Activated T-cell treated with anti-CD3 and anti-CD28 coated beads, Interleukin-2, amount 50 U/mL, for 4 hours (primary cell): ENCODE results near the gene TFPI. TPM values are rescaled to one million over a fixed set of nuclear protein-coding genes. Genes with fewer than 3 reads are reported as not detected.

ENCODE experiments used
- ATAC-seq, 2 donors: fragments of 200-7000 bp; cut with Tn5 transposase; one replicate each; pipeline ENCODE4 v1.10.0; 2021
- DNase-seq: peaks from one replicate; pipeline ENCODE4 v3.0.0-alpha.2; 2020
- H3K27me3 Mint-ChIP-seq: one replicate; pipeline ENCODE4 v1.8.0; 2021; ENCODE audit warnings: low read depth, mixed read lengths
- H3K36me3 Mint-ChIP-seq: one replicate; pipeline ENCODE4 v1.8.0; 2022; ENCODE audit warnings: mixed read lengths; ENCODE audit not compliant: insufficient read depth
- H3K4me1 Mint-ChIP-seq: one replicate; pipeline ENCODE4 v1.8.0; 2021; ENCODE audit warnings: low read depth, mixed read lengths
- H3K4me3 Mint-ChIP-seq: one replicate; pipeline ENCODE4 v1.8.0; 2021; ENCODE audit warnings: mild to moderate bottlenecking, moderate library complexity, mixed read lengths
- H3K9me3 Mint-ChIP-seq: one replicate; pipeline ENCODE4 v1.8.0; 2021; ENCODE audit warnings: mixed read lengths
- total RNA-seq, 3 donors: library from RNA; stranded (reverse); gene quantifications; one replicate each; pipeline ENCODE4 v1.2.1, GENCODE V29; 2021

The TFPI gene
- total RNA-seq, 3 donors from 2014 or later, result 0.26 to 0.65 (median 0.56) TPM

GRCh38 chr2:187486241-187486640 is 68.0 kb downstream of the TFPI start:
- Mint-ChIP-seq H3K9me3 (no peaks in the 10 kb centered on the region), H3K36me3 (no peaks in the 10 kb centered on the region), H3K27me3 (no peaks in the 10 kb centered on the region), H3K4me3 (no peak overlapping the region), H3K4me1 (peaks cover 1% of the 10 kb centered on the region)
- ATAC-seq (no peak), DNase-seq (no peak)

DNA sequence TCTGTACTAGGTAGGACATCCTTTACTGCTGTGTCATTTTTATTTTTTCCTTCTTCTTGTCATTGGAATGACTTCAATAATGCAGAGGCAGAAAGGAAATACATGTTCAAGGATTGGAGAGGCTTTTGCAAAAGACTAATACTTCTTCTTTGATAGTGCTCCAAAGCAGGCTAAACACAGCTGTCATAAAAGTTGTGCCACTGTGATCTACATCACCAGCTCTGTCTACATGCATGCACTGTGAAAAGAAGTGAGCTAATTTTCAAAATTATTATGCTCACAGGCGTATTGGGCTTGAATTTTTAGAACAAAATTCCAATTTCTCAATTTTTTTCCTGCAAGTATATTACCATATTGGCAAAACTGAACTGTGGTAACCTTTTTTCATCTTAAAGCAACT is 68.7 kb downstream of the TFPI start:
- peaks cover 1% of the 10 kb centered on the region for H3K4me1 Mint-ChIP-seq
- DNase-seq (no peak), ATAC-seq (no peak)
- H3K36me3 Mint-ChIP-seq, result no peaks in the 10 kb centered on the region
- no peaks in the 10 kb centered on the region for H3K27me3 Mint-ChIP-seq
- no peak overlapping the region for H3K4me3 Mint-ChIP-seq
- H3K9me3 Mint-ChIP-seq, result no peaks in the 10 kb centered on the region

GRCh38 chr2:187483537-187483936 is 70.7 kb downstream of the TFPI start:
- DNase-seq, result no peak
- no peaks in the 10 kb centered on the region for H3K27me3 Mint-ChIP-seq
- H3K4me1 Mint-ChIP-seq, result no peaks in the 10 kb centered on the region
- no peak for ATAC-seq
- H3K4me3 Mint-ChIP-seq, result no peak overlapping the region
- H3K36me3 Mint-ChIP-seq, result no peaks in the 10 kb centered on the region
- no peaks in the 10 kb centered on the region for H3K9me3 Mint-ChIP-seq

GRCh38 chr2:187482796-187483195 is 71.4 kb downstream of the TFPI start:
- Mint-ChIP-seq H3K9me3 (no peaks in the 10 kb centered on the region), H3K27me3 (no peaks in the 10 kb centered on the region), H3K4me1 (no peaks in the 10 kb centered on the region), H3K36me3 (no peaks in the 10 kb centered on the region), H3K4me3 (no peak overlapping the region)
- DNase-seq (no peak), ATAC-seq (no peak)

DNA sequence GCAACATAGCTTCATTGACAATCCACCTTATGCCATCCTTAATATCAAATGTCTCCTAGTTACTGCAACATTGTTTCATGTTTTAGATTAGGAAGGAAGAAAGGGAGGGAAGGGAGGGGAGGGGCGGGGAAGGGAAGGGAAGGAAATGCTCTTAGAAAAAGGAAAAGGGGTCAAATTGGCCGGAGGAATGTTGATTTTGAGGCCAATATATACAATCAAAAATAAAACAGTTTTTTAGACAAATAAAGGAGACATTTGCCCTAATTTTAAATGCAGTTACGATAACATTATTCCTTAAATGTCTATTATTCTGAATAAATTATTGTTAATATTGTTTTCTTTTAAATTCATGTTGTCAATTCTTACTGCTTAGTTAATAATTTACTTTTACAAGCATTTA is 72.7 kb downstream of the TFPI start:
- ATAC-seq, result no peak
- H3K27me3 Mint-ChIP-seq, result no peaks in the 10 kb centered on the region
- DNase-seq, result no peak

DNA sequence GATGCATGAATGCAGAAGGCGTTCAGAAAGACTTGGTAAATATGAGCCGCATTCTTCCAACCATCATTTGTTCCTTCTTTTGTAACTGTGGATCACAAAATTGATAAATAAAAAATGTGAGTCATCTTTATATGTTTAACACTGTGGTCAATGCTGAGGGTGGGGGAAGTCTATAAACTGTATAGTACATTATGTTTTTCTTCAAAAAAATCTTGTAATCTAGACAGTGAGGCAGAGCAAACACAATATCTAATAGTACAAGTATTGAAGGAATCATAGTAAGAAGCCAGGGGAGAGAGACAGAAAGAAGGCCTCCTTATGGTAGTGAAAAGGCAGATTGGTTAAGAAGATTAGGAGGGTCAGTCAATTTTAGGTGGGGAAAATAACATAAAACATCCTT is 75.5 kb downstream of the TFPI start:
- no peaks in the 10 kb centered on the region for H3K36me3 Mint-ChIP-seq
- no peak overlapping the region for H3K4me3 Mint-ChIP-seq
- H3K4me1 Mint-ChIP-seq, result no peaks in the 10 kb centered on the region
- ATAC-seq (no peak), DNase-seq (no peak)
- H3K27me3 Mint-ChIP-seq, result no peaks in the 10 kb centered on the region
- H3K9me3 Mint-ChIP-seq, result peaks cover 3% of the 10 kb centered on the region

More for the DNA sequence above, 72.7 kb downstream of the TFPI start:
- Mint-ChIP-seq H3K4me1 (no peaks in the 10 kb centered on the region), H3K36me3 (no peaks in the 10 kb centered on the region), H3K9me3 (peaks cover 3% of the 10 kb centered on the region), H3K4me3 (no peak overlapping the region)

DNA sequence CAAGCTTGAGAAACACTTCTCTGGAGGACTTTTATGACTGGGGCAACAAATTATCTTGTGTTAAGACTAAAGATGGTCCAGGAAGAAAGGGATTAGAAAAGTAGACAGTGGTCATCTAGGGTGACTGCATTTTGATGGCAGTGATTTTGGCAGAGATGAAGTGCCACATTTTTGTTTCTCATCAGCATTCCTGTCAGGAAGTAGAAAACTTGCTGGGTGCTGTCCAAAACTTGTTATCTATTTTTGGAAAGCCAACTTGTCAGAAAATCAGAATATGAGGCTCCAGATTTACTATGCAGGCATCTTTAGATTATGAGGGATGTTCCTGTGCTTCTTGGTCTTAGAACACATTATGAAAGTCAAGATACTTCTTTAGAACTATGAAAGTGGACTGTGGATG is 77.2 kb downstream of the TFPI start:
- DNase-seq (no peak), ATAC-seq (no peak)
- Mint-ChIP-seq H3K27me3 (no peaks in the 10 kb centered on the region), H3K9me3 (peaks cover 3% of the 10 kb centered on the region), H3K4me1 (no peaks in the 10 kb centered on the region), H3K4me3 (no peak overlapping the region), H3K36me3 (no peaks in the 10 kb centered on the region)

- Mint-ChIP-seq H3K9me3 (peaks cover 3% of the 10 kb centered on the region), H3K4me3 (no peak overlapping the region), H3K36me3 (no peaks in the 10 kb centered on the region), H3K4me1 (no peaks in the 10 kb centered on the region), H3K27me3 (no peaks in the 10 kb centered on the region)
- no peak for ATAC-seq
- DNase-seq, result no peak
Observed at GRCh38 chr2:187475499-187476248, 78.6 kb downstream of the TFPI start.

- H3K27me3 Mint-ChIP-seq, result no peaks in the 10 kb centered on the region
- H3K4me1 Mint-ChIP-seq, result no peaks in the 10 kb centered on the region
- ATAC-seq, result no peak
- no peak overlapping the region for H3K4me3 Mint-ChIP-seq
- no peak for DNase-seq
- H3K36me3 Mint-ChIP-seq, result no peaks in the 10 kb centered on the region
- no peaks in the 10 kb centered on the region for H3K9me3 Mint-ChIP-seq
Observed at GRCh38 chr2:187470698-187471097, 83.5 kb downstream of the TFPI start.

DNA sequence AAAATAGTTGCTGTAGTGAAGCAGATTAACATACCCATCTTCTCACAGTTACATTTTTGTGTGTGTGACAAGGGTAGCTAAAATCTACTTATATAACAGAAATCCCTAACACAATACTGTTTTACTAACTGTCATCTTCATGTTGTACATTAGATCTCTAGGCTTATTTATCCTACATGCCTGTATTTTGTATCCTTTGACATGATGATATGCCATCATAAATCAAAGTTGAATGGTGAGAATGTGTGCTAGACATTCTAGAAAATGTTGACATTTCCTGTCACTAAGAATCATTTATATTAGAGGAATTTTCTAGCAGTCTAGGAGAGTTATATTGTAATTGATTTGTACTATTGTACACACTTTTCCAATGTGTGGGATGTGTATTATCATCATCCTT is 84.7 kb downstream of the TFPI start:
- H3K4me3 Mint-ChIP-seq, result no peak overlapping the region
- H3K36me3 Mint-ChIP-seq, result no peaks in the 10 kb centered on the region
- H3K4me1 Mint-ChIP-seq, result no peaks in the 10 kb centered on the region
- DNase-seq (no peak), ATAC-seq (no peak)
- no peaks in the 10 kb centered on the region for H3K9me3 Mint-ChIP-seq
- no peaks in the 10 kb centered on the region for H3K27me3 Mint-ChIP-seq

DNA sequence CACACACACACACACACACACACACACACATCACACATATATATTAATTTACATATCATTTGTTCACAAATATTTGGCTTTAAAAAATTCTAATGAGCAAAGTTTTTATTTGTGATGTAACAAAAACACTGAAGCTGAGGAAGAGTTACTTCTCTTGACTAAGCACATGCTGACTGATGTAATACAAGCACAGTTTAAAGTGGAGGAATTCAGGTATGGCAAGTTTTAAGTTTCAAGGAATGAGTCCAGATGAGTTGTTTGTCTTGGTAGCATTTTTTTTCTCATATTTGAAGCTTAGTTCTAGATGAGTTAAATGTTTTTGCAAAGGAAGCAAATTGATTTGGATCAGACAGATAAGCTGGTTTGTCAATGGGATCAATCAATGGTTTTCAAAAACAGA is 86.0 kb downstream of the TFPI start:
- DNase-seq (no peak), ATAC-seq (no peak)
- Mint-ChIP-seq H3K4me1 (no peaks in the 10 kb centered on the region), H3K4me3 (no peak overlapping the region), H3K36me3 (no peaks in the 10 kb centered on the region), H3K27me3 (no peaks in the 10 kb centered on the region), H3K9me3 (no peaks in the 10 kb centered on the region)

- no peaks in the 10 kb centered on the region for H3K36me3 Mint-ChIP-seq
- ATAC-seq (no peak), DNase-seq (no peak)
- H3K4me3 Mint-ChIP-seq, result no peak overlapping the region
- no peaks in the 10 kb centered on the region for H3K27me3 Mint-ChIP-seq
- H3K9me3 Mint-ChIP-seq, result no peaks in the 10 kb centered on the region
- no peaks in the 10 kb centered on the region for H3K4me1 Mint-ChIP-seq
Observed at GRCh38 chr2:187466129-187466792, 88.0 kb downstream of the TFPI start.

DNA sequence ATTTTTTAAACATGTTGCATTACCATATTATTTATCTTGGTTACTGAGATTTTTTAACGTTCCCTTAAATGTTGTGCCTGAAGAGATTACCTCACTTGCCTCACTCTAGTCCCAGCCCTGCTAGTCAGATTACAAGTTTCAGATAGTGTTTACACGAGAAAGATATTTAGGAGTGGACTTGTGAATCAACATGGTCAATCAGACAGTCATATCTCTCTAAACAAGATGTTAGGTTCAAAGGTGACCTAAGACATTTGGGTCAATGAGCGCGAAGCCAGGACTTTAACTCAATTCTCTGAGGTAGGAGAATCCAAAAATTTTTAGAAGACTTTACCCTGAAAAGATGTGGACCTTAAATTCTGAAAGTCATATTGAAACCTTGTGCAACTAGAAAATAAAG is 91.4 kb downstream of the TFPI start:
- Mint-ChIP-seq H3K36me3 (no peaks in the 10 kb centered on the region), H3K4me1 (no peaks in the 10 kb centered on the region), H3K4me3 (no peak overlapping the region), H3K27me3 (no peaks in the 10 kb centered on the region), H3K9me3 (no peaks in the 10 kb centered on the region)
- ATAC-seq, result no peak
- no peak for DNase-seq

DNA sequence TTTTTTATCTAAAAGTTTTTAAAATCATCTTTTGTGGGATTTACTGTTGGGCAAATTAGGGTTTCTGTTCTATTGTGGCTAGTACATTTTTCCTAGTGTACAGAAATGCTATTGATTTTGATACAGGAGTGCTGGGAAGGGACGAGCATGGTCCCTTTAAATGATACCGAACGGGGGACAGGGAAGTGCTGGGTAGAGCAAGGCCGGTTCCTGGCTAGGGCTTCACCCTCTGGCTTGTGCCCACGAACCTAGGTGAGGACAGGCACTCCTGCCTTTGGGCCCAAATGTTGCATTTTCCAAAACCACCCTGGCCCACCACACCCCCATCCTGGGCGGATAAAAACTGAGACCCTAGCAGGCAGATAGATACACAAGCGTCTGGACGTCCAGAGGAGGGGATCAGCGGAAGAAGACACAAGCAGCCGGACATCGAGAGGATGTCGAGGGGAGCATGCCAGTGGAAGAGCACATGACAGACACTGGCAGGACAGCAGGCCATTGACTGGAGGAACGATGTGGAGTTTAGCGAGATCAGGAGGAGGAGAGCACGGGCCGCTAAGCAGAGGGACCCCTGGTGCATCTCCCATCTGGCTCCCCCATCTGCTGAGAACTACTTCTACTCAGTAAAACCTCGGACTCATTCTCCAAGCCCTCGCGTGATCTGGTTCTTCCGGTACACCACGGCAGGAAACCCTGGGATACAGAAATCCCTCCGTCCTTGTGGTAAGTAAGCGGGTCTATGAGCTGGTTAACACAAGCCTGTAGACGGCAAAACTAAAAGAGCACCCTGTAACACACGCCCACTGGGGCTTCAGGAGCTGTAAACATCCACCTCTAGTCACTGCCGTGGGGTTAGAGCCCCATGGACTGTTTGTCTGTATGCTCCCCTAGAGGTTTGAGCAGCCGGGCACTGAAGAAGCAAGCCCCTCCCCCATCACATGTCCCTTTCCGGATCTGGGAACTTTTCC is 92.7 kb downstream of the TFPI start:
- DNase-seq (no peak), ATAC-seq (no peak)
- no peaks in the 10 kb centered on the region for H3K9me3 Mint-ChIP-seq
- H3K36me3 Mint-ChIP-seq, result no peaks in the 10 kb centered on the region
- H3K27me3 Mint-ChIP-seq, result no peaks in the 10 kb centered on the region
- H3K4me1 Mint-ChIP-seq, result no peaks in the 10 kb centered on the region
- no peak overlapping the region for H3K4me3 Mint-ChIP-seq
